HG03342 (cell line): ENCODE data around the gene COL6A3.
"Not testable (repeated sequence)": the region's sequence is repeated elsewhere in the genome, so short reads cannot be mapped to it uniquely, and the experiment has no call there.

ENCODE experiments used
- ATAC-seq: cut with Tn5 transposase; IDR thresholded peaks from one replicate; pipeline ENCODE4 v1.9.1; 2021; ENCODE audit warnings: mild to moderate bottlenecking, moderate library complexity; ENCODE audit not compliant: unreplicated experiment

The COL6A3 gene

DNA sequence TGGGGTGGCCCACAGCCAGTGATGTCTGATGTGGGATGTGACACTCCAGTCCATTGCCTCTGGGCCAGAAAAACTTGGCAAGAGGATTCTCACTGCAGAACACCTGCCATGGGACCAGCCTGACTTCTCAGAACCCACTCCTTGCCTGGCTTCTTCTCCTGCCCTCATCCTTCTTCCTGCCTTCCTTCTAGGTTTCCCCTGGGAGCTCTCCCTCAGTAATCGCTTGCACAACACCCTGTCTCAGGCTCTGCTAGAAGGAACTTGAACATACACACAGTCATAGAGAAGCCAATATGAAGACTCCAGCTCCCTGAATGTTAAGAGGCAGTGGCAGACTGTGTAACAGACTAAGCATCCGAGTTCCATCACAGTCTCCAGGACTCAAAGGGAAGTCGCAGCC lies 4.3 kb upstream of the COL6A3 start:
- ATAC-seq, result no peak

DNA sequence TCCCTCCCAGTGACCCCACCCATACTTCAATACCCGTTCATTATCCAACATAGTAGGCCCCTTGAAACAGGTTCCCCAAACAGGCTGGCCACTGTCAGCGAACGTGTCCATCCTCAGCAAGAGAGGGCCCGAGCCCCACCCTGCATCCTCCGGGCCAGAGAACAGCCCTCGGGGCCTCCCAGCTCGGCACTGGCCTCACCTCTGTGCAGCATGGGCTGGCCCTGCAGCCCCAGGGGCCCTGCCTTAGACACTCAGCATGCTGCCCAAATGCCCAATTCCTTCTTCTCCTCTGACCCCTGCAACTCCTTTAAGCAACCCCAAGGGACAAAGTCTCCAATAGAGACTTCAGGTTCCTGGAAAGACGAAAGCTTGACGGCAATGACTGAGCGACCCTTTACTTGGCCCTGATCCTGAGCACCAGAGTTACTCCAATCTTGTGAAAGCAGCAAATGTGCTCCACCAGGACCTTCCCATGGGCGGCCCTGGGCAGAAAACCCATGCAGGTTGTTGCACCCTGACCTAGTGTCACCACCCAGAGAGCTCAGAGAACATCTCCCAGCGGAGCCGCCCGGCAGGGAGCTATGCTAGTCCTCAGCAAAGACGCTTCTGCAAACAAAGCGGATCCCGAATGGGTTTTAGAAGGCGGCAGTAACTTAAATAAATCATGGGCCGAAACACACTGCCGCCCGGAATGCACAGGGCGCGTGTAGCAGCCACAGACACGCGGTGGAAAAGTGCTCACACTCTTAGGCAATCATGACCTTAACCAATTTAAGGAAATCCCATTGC lies 782 bp downstream of the COL6A3 start:
- ATAC-seq, result no peak

DNA sequence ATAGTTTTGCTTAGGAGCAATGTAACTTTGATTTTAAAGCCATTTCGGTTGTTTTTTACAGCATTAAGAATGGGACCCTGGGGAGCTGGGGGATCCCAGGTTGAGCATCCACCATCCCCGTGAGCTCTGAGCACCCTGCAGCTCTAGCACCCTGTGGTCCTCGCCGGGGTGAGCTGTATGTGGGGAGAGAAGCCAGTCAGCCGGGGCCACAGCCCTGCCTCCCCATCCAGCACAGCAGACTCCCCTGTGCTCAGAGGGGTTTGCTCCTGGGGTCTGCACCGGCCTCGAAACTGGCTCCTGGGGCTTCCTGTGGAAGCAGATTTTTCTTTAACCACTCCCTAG lies 1.3 kb downstream of the COL6A3 start:
- no peak for ATAC-seq

DNA sequence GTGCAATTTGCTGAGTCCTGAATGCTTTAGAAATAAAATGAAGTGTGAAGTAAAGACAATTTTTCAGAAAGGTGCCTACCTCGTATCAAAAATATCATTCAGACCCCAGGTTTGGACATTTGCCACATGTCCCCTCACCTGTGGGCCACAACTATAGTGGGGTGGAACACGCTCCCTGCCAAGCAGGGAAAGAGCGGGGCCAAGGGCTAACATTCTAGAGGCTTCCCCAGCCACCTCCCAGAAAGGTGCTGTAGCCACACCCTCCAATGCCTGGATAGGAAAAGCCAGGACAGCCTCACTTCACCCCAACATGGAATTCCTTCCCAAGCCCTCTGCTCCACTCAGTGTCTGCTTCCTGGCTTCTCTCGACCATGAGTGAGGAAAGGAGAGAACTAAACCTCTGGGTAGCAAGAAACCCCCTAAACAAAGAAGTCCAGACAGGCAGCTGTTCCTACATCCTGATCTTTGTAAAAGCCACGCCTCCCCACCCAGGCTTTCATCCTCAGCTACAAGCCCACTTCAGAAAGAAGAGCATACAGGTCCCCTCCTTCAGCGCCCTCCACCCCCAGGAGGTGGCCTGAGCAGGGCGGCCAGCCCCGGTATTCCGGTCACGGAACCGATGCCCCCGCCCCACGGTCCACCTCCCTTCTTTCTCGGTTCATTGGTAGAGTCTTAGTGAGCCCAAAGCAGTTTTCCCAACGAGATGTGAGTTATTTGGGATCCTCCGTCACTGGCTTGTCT lies 2.1 kb downstream of the COL6A3 start:
- ATAC-seq, result no peak

DNA sequence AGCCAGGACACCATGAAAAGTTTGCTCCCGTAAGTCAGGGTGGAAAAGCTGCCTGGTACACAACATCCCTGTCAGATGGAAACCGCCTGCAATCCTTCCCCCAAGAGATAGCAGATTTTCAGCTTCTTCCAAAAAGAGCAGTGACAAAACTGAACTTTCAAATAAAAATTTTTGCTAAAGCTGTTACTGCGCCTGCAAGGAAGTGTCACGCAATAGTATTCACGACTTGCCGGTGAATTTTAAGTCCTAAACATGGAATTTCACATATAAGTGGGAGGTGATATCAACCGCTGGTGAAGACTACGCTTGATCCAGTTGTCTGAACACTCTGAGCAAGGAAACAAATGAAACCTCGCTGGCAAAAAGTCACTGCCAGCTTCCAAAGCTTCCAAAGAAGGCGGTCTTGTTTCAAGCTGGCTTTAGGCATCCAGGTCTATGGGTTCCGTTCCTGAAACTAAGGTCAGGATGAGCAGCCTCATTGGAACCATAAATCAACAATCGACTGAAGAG lies 2.8 kb downstream of the COL6A3 start:
- no peak for ATAC-seq

DNA sequence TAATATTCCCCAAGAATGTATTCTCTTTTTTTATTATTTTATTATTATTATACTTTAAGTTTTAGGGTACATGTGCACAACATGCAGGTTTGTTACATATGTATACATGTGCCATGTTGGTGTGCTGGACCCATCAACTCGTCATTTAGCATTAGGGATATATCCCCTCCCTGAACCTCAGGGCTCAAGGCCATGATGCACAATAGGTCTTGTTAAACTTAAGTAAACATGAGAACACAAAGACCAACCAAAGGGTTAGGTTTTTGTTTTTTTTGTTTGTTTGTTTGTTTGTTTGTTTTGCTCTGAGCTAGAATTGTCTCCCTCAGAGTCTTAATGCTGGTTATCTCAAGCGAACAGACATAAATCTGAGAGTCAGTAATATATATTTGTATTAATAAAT lies 4.7 kb downstream of the COL6A3 start:
- ATAC-seq, result not testable (repeated sequence)

DNA sequence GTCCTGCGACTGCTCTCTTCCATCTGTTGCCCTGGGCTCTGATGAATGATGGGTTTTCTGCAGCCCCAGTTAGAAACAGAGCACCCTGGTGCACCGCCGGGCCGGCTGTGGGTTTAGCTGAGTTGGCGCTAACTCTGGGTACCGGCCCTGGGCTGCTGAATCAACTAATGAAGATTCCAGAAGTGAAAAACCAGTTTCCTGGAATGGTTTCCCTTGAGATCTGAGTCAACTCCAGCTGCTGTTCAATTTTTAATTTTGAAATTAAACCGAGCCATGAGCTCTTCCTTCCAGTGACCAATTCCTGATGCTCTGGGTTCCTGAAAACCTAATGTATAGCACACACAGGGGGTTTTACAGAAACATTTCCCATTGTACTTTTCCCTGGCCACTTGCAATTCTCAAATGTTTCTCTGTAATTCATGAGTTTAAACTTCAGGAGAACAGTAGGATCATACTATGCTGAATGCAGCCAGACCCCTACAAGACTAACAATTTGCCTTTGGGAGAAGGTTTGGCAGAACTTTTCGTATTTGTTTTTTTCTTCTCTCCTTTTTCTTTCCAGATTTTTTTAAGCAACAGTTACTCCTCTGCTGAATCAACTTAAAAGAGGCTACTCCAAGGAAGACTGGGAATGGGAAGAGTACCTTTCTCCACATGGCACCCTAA lies 5.5 kb downstream of the COL6A3 start:
- ATAC-seq, result no peak

DNA sequence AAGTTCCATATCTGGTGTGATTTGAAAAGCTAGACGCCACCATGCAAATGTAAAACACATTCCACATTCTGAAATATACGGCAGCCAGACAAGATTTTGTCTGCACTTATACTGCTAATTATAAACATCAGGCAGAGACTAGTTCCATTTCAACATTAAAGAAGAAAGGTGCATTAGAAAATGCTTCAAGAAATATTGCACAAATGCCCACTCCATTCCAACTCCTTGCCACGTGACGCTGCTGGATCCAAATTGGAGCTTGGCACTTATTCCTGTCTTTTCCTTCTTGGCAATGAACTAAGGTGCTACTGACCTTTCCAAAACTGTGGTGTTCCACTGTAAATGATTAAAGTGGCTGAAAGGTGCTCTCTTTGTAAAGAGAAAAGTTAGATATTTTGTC lies 6.3 kb downstream of the COL6A3 start:
- no peak for ATAC-seq

DNA sequence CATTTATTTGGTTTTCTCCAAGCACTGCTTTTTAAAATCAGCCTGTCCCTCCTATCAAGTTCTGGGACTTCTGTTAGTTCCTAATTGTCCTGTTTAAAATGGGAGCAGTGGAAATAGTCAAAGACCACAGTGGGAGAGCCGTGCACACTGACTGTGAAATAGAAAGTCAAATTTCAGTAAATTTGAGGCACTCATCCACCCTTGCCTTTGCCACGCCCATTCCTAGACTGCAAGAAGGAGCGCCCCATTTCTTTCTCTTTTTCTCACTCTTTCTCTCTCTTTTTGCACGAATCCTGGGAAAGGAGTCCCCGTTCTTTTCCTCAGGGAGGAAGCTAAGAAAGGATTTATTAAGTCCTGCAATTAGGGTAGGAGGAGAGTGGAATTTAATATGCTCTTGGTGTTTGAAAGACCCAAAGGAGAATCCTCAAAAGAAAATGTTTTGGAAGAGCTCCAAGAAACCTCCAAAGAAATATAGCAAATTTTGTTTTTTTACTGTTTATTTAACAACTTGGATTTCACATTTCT lies 7.5 kb downstream of the COL6A3 start:
- ATAC-seq, result no peak

DNA sequence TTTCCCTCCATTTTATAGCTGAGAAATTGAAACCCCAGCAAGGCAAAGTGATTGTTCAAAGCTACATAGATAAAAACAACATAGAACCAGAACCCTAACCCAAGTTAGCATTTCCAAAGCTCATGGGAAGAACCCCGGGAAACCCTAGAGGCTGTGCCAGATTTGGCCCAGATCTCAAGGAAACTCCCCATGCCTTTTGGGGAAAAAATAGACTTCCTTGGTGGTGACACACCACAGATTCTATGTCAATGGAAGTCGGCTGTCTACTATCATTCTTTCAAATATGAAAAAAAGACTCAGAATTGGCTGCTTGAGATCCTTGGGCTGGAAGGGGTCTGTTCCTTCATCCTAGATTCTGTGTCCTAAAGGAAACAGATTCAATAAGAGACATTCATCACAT lies 8.4 kb downstream of the COL6A3 start:
- ATAC-seq, result no peak

DNA sequence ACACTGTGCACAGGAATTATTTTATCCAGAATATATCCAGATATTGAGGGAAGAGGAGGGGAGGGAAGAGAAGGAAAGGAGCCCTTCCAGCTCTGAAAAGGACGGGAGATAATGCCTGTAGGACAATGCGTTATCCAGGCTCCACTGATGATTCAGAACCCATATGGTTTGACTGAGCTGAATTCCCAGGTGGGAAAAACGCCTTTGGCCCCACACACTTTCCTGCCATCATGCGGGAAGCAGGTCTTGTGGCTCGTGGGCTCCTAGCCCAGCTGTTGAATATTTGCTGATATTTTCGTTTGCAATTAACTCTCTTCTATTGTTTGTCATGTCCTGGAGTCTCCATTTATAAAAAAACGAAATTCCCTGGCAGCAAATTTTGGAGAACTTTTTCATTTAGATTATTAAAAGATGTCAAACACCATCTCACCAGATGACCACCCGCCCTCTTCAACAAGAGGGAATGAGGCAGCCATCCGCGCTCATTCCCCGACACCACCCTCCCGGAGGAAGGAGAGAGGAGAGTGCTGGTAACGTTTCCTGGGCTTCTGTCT lies 8.9 kb downstream of the COL6A3 start:
- no peak for ATAC-seq

DNA sequence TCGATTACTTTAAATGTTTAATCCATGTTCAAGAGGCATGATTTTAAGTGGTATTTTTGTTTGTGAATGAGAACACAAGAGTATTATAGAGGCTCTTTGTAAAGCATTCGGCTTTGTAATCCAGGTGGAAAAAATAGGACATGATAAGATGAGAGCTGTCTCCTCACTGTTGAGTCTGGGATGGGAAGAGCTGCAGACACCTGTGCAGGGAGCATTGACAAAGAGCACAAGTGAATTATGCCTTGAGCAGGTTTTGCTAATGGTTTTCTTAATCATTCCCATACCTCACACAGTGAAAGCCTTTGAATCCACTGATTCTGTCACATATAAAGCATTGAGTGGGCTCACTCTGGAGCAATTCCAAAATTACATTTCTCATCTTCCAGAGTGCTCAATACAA lies 9.6 kb downstream of the COL6A3 start:
- ATAC-seq, result no peak

DNA sequence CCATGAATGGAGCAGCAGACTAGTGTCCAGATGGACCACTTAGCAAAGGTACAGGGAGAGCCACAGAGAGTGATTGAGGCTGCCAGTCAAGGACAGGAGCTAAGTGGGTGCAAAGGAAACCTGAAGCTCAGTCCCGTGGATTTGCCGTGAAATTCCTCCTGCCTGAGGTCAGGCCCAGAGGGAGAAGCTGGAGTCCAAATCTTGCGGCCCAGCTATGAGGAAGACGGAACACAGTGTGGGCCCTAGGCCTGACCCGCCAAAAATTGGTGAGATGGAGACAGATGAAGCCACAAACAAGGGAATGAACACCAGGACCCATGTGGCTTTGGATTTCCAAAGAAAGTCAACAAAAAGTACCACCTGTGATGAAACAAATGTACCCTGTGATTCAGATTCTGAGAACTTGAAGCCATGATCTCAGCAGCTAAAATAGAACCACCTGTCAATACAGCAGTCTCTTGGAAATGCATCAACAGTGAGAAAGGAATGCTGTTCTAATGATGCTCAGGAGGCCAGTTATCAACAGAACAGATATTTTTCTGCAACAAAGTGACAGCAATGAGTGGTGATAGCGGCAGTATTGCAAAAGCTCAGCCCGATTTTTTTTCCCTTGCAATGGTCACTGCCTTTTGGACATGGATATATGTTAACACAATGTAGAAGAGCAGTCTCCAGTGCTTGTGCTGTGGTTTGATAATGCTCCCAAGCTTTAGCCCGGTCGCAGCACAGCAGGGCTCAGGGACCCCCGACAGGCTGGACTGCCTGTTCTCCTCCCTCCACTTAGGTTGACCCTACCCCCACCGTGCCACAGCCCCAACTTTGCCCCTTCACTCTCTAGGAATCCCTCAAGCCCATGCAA lies 10.7 kb downstream of the COL6A3 start:
- no peak for ATAC-seq

DNA sequence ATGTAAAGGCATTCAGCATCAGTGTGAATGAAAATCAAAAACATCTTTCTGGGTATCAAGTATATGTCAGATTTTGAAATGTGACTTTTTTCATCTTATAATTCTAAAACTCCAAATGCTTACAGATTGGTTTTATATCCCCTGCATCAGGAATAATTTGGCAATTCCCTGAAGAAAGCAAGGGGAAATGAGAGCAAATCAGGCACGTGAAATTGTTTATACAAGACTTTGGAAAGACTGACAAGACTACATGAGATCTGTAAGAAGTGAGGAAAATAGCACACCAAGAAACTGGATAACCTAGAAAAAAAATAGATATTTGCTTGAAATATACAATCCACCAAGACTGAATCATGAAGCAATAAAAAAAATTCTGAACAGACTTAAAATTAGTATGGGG lies 13.8 kb downstream of the COL6A3 start:
- no peak for ATAC-seq

DNA sequence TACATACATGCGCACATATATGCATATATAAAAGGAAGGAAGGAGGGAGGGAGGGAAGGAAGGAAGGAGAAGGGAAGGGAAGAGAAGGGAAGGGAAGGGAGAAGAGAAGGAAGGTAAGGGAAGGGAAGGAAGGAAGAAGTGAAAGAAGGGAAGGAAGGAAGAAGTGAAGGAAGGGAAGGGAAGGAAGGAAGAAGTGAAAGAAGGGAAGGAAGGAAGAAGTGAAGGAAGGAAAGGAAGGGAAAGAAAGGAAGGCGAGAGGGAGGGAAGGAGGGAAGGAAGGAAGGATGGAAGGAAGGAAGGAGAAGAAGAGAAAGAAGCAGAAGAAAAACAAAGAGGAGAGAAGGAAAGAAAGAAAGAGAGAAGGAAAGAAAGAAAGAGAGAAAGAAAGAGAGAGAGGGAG lies 16.9 kb downstream of the COL6A3 start:
- ATAC-seq, result no peak

DNA sequence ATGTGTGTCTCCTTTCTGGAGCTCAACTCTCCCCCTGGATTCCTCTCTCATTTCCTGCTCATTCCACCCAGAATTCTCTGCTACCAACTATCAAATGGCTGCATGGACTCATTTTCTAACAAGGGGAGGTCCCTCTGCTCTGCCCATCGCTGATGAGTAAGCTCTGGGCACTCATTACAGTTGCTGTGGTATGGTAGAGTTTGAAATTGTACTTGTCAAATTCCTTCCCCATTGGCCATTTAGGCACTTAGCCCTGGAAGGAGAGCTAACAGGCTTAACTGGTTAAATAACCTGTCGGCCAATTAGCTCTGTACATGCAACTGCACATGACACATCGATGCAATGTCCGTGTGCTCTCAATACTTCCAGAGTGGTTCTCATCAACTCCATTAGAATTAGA lies 20.4 kb downstream of the COL6A3 start:
- ATAC-seq, result no peak

DNA sequence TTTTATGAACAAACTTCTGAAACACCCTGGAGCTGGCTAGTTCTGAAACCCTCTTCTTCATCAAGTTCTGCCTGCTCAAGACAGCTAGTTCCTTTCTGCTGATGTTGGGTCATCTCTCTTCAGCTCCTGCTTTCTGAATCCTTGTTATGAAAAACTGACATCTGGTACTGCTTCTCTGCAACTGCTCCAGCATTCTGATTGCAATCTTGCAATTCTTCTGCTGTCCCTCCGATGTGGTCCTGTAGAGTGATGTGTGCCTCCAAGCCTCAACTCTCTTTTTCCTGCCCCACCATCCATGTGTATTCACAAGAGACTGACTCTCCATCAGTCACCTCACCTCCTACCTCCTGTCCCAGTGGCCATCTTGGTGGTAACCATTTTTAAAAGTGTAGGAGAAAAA lies 21.8 kb downstream of the COL6A3 start:
- ATAC-seq, result no peak

DNA sequence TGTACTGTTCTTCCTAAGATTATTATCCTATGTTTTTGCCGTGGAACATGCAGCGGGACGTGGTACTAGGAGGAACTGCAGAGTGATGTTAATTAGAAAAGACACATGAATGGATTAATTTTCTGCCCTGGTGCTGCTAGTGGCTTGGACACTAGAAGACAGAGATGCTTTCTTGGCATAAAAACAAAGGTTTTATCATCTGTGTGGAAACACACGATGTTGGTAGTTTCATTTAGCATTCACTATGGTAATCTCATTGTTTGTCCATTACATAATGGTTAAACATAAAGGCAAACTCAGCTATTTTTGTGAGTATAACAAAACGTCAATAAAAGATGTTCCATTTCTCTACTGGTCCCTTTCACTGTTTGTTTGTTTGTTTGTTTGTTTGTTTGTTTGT lies 22.8 kb downstream of the COL6A3 start:
- ATAC-seq, result no peak

DNA sequence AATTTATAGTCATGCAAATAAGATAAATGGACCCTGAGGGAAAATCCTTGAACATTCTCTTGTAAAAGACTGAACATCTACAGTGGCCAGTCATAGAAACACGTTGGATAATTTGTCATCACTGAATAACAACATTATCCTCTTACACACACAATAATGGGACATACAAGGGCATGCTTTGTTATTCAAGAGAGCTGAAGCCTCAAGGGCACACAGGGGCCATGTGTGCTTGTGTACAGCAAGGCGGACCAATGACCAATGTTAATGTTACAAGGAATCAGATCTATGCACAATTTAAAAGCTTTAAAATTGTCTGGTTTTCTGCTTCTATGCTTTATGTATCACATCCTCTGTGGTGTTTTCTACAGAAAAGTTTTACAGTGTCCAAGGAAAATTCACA lies 23.7 kb downstream of the COL6A3 start:
- ATAC-seq, result no peak

DNA sequence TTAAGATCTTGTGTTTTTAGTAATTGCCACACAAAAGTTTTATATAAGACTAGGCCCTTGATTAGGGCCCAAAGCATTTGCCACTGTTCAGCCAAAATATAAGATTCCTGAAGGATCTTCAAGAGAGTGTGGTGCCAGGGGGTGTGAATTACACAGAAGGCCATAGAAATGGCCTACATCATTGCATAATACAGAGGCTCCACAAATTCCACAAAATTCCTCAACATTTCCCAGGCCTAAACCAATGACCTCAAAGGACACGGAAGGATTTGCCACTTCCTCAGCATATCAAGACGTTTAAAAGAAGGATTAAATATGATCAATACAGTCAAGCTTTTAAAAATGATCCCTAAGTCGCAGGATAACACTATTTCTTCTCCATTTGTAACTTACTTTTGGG lies 24.1 kb downstream of the COL6A3 start:
- no peak for ATAC-seq
